Caco-2 (cell line): Measurements from ENCODE around the gene CCR5. TPM values are rescaled to one million over a fixed set of nuclear protein-coding genes. Genes with fewer than 3 reads are reported as not detected.

Experiments
- BruUV-seq: library from RNA; stranded (reverse); fragments of 400-500 nt; replicated peaks from 2 replicates; lab custom pipeline; 2021; lab: Mats Ljungman, UMichigan
- CTCF ChIA-PET: fragments of 300-600 bp; sonication (Branson Sonifier 250); formaldehyde crosslinking; loops from one replicate; lab custom pipeline; 2022; ENCODE audit warnings: antibody characterized with exemption; lab: Charles Lee
- POLR2A ChIA-PET: fragments of 300-600 bp; sonication (Branson Sonifier 250); formaldehyde crosslinking; loops from one replicate; lab custom pipeline; 2022; ENCODE audit warnings: antibody characterized with exemption; lab: Charles Lee
- DNase-seq, 2 experiments: peaks; one replicate each; pipeline versions ENCODE4 v3.0.0 to v3.0.0-alpha.2; 2020 to 2022
- H3K27me3 ChIP-seq: replicated peaks from 2 replicates; pipeline ENCODE4 v1.6.0; 2011; ENCODE audit warnings: low read length; ENCODE audit not compliant: control insufficient read depth, insufficient read depth
- H3K36me3 ChIP-seq: 2 replicates; pipeline ENCODE4 v1.5.1; 2011; ENCODE audit warnings: low read length; ENCODE audit not compliant: control insufficient read depth, insufficient read depth
- H3K4me1 ChIP-seq: fragments of 250-450 bp; sonication (Bioruptor Pico); 2 replicates; pipeline ENCODE4 v1.5.1; 2020; ENCODE audit warnings: mild to moderate bottlenecking
- H3K4me3 ChIP-seq: 2 replicates; pipeline ENCODE4 v1.5.1; 2011; ENCODE audit warnings: low read depth, mild to moderate bottlenecking, control low read depth, low read length
- H3K9me3 ChIP-seq: fragments of 250-450 bp; sonication (Bioruptor Pico); 2 replicates; pipeline ENCODE4 v1.5.1; 2020; ENCODE audit warnings: mild to moderate bottlenecking, moderate library complexity
- H3K27ac Mint-ChIP-seq: one replicate; pipeline ENCODE4 v1.8.0; 2022; ENCODE audit warnings: mixed read lengths; ENCODE audit not compliant: unreplicated experiment
- H3K27me3 Mint-ChIP-seq: one replicate; pipeline ENCODE4 v1.8.0; 2022; ENCODE audit warnings: mixed read lengths; ENCODE audit not compliant: insufficient read depth, unreplicated experiment
- H3K36me3 Mint-ChIP-seq: one replicate; pipeline ENCODE4 v1.8.0; 2022; ENCODE audit warnings: mild to moderate bottlenecking, mixed read lengths; ENCODE audit not compliant: insufficient read depth, unreplicated experiment
- H3K4me1 Mint-ChIP-seq: one replicate; pipeline ENCODE4 v1.8.0; 2022; ENCODE audit warnings: low read depth, mixed read lengths; ENCODE audit not compliant: unreplicated experiment
- H3K4me3 Mint-ChIP-seq: one replicate; pipeline ENCODE4 v1.8.0; 2022; ENCODE audit warnings: mild to moderate bottlenecking, moderate library complexity, mixed read lengths; ENCODE audit not compliant: unreplicated experiment
- H3K9me3 Mint-ChIP-seq: one replicate; pipeline ENCODE4 v1.8.0; 2022; ENCODE audit warnings: mixed read lengths; ENCODE audit not compliant: unreplicated experiment
- CTCF ChIP-seq, 2 experiments: fragments of 200-600 bp in 1 of 2; IDR thresholded peaks; 1 replicate in 1 of 2; 2 replicates in 1 of 2; pipeline versions ENCODE4 v1.5.1 to v1.8.0; 2011 to 2022; ENCODE audit warnings: antibody characterized with exemption in 1 of 2, control low read depth in 1 of 2, inconsistent platforms in 1 of 2, low read depth in 1 of 2, low read length in 1 of 2, mild to moderate bottlenecking in 1 of 2, moderate library complexity in 1 of 2; ENCODE audit not compliant: insufficient read depth in 1 of 2, severe bottlenecking in 1 of 2, unreplicated experiment in 1 of 2
- intact Hi-C: fragments of 100-400 bp; cut with micrococcal nuclease; formaldehyde crosslinking; loops from one replicate; pipeline ENCODE4 v1.10.0; 2022; ENCODE audit not compliant: unreplicated experiment
- total RNA-seq: library from RNA; stranded (reverse); gene quantifications from 2 replicates; pipeline ENCODE4 v1.2.3, GENCODE V29; 2022

Gene CCR5
- total RNA-seq, 1 experiment from 2014 or later: not detected

GRCh38 chr3:46378426-46378942 lies 7.7 kb downstream of the CCR5 start:
- Mint-ChIP-seq H3K27ac (no peak overlapping the region), H3K36me3 (no peaks in the 10 kb centered on the region), H3K4me3 (no peak overlapping the region), H3K27me3 (peaks cover 6% of the 10 kb centered on the region), H3K9me3 (no peaks in the 10 kb centered on the region), H3K4me1 (peaks cover 3% of the 10 kb centered on the region)
- no peak overlapping the region for H3K4me3 ChIP-seq
- no TSS peak for BruUV-seq
- peak; percentile 66 to 76 for DNase-seq
- H3K36me3 ChIP-seq: no peaks in the 10 kb centered on the region
- H3K9me3 ChIP-seq: no peaks in the 10 kb centered on the region
- ChIA-PET POLR2A (no interaction called here), CTCF (interaction anchor here (0.6 to 1.2 kb wide), 7 partner anchors 10 to 294 kb away, joined by 3 to 5 read pairs (median 3); partner anchors contain the start of gene CCR1)
- intact Hi-C loops: loop anchor here (1.0 to 5.0 kb wide), 2 partner anchors 101 to 436 kb away; no protein-coding TSS in a partner anchor
- TF ChIP-seq CTCF (IDR thresholded peaks at IDR 0.05; ENCODE audit: insufficient read depth in 1 of 2, low read depth in 1 of 2, low read length in 1 of 2, severe bottlenecking in 1 of 2, unreplicated experiment in 1 of 2): peak; percentile 56 to 83
- H3K4me1 ChIP-seq: no peaks in the 10 kb centered on the region
- no peaks in the 10 kb centered on the region for H3K27me3 ChIP-seq

- Mint-ChIP-seq H3K27me3 (no peaks in the 10 kb centered on the region), H3K4me1 (no peaks in the 10 kb centered on the region), H3K36me3 (no peaks in the 10 kb centered on the region), H3K4me3 (no peak overlapping the region), H3K27ac (no peak overlapping the region), H3K9me3 (no peaks in the 10 kb centered on the region)
- H3K4me3 ChIP-seq: no peak overlapping the region
- no peak for TF ChIP-seq CTCF (IDR thresholded peaks at IDR 0.05; ENCODE audit: insufficient read depth in 1 of 2, low read depth in 1 of 2, low read length in 1 of 2, severe bottlenecking in 1 of 2, unreplicated experiment in 1 of 2)
- no peaks in the 10 kb centered on the region for H3K27me3 ChIP-seq
- no peaks in the 10 kb centered on the region for H3K9me3 ChIP-seq
- DNase-seq: no peak
- ChIA-PET POLR2A (no interaction called here), CTCF (no interaction called here)
- H3K4me1 ChIP-seq: no peaks in the 10 kb centered on the region
- H3K36me3 ChIP-seq: no peaks in the 10 kb centered on the region
- no TSS peak for BruUV-seq
- intact Hi-C loops: no loop called here
Measured at GRCh38 chr3:46380471-46381221, 9.9 kb downstream of the CCR5 start.

GRCh38 chr3:46381625-46382024 lies 10.9 kb downstream of the CCR5 start:
- Mint-ChIP-seq H3K27ac (no peak overlapping the region), H3K36me3 (no peaks in the 10 kb centered on the region), H3K9me3 (peaks cover 3% of the 10 kb centered on the region), H3K4me1 (peaks cover 8% of the 10 kb centered on the region), H3K27me3 (no peaks in the 10 kb centered on the region), H3K4me3 (no peak overlapping the region)
- Histone ChIP-seq H3K4me1 (no peaks in the 10 kb centered on the region), H3K36me3 (no peaks in the 10 kb centered on the region), H3K4me3 (no peak overlapping the region), H3K27me3 (no peaks in the 10 kb centered on the region), H3K9me3 (no peaks in the 10 kb centered on the region)
- ChIA-PET POLR2A (no interaction called here), CTCF (interaction anchor here (0.7 kb wide), 1 partner anchor 1673 kb away, joined by 3 read pairs; no protein-coding TSS in a partner anchor)
- BruUV-seq: no TSS peak
- no peak for DNase-seq
- TF ChIP-seq CTCF (IDR thresholded peaks at IDR 0.05; ENCODE audit: insufficient read depth in 1 of 2, low read depth in 1 of 2, low read length in 1 of 2, severe bottlenecking in 1 of 2, unreplicated experiment in 1 of 2): no peak
- intact Hi-C loops: no loop called here
